ENCODE measurements around the gene RAMAC.
"Not testable (repeated sequence)": the region's sequence is repeated elsewhere in the genome, so short reads cannot be mapped to it uniquely, and the experiment has no call there.

DNA sequence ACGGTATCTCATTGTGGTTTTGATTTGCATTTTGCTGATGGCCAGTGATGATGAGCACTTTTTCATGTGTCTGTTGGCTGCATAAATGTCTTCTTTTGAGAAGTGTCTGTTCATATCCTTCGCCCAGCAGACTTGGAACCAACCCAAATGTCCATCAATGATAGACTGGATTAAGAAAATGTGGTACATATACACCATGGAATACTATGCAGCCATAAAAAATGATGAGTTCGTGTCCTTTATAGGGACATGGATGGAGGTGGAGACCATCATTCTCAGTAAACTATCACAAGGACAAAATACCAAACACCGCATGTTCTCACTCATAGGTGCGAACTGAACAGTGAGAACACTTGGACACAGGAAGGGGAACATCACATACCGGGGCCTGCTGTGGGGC, 45.2 kb downstream of the RAMAC start:
- TF ChIP-seq, protein P1, sequence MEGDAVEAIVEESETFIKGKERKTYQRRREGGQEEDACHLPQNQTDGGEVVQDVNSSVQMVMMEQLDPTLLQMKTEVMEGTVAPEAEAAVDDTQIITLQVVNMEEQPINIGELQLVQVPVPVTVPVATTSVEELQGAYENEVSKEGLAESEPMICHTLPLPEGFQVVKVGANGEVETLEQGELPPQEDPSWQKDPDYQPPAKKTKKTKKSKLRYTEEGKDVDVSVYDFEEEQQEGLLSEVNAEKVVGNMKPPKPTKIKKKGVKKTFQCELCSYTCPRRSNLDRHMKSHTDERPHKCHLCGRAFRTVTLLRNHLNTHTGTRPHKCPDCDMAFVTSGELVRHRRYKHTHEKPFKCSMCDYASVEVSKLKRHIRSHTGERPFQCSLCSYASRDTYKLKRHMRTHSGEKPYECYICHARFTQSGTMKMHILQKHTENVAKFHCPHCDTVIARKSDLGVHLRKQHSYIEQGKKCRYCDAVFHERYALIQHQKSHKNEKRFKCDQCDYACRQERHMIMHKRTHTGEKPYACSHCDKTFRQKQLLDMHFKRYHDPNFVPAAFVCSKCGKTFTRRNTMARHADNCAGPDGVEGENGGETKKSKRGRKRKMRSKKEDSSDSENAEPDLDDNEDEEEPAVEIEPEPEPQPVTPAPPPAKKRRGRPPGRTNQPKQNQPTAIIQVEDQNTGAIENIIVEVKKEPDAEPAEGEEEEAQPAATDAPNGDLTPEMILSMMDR (IDR thresholded peaks at IDR 0.05; ENCODE audit: poor library complexity, severe bottlenecking) = not testable (repeated sequence)
- not testable (repeated sequence) for TF ChIP-seq POLR2AphosphoS5 (IDR thresholded peaks at IDR 0.05); TAF1 (IDR thresholded peaks at IDR 0.05; ENCODE audit: low read depth); EZH2 (IDR thresholded peaks at IDR 0.05; ENCODE audit: borderline replicate concordance, insufficient read depth, low read length, poor library complexity, severe bottlenecking); RAD21 (conservative IDR thresholded peaks at IDR 0.05); MXI1 (conservative IDR thresholded peaks at IDR 0.05; ENCODE audit: poor library complexity, severe bottlenecking)
